Osteoblast (primary cell): ENCODE results near the gene GPR75. TPM values are rescaled to one million over a fixed set of nuclear protein-coding genes. Genes with fewer than 3 reads are reported as not detected.

Source experiments
- DNase-seq: peaks from one replicate; pipeline ENCODE4 v3.0.0; 2011; ENCODE audit warnings: low spot score, mixed read lengths; ENCODE audit not compliant: insufficient read length; ENCODE audit errors: missing footprints
- H2AFZ ChIP-seq: 2 replicates; pipeline ENCODE4 v1.6.0; 2011; ENCODE audit warnings: mild to moderate bottlenecking, low read length
- H3K27ac ChIP-seq: 2 replicates; pipeline ENCODE4 v1.5.1; 2011; ENCODE audit warnings: mild to moderate bottlenecking, low read depth, low read length, moderate library complexity
- H3K27me3 ChIP-seq: 2 replicates; pipeline ENCODE4 v1.6.0; 2012; ENCODE audit warnings: mild to moderate bottlenecking, control low read depth, inconsistent platforms, low read length, moderate library complexity; ENCODE audit not compliant: insufficient read depth
- H3K36me3 ChIP-seq: 2 replicates; pipeline ENCODE4 v1.5.1; 2011; ENCODE audit warnings: mild to moderate bottlenecking, low read length, control low read depth, moderate library complexity; ENCODE audit not compliant: insufficient read depth
- H3K4me1 ChIP-seq: 2 replicates; pipeline ENCODE4 v1.5.1; 2011; ENCODE audit warnings: mild to moderate bottlenecking, low read length, control low read depth, moderate library complexity; ENCODE audit not compliant: insufficient read depth
- H3K4me2 ChIP-seq: 2 replicates; pipeline ENCODE4 v1.6.0; 2011; ENCODE audit warnings: mild to moderate bottlenecking, low read length; ENCODE audit not compliant: insufficient read depth
- H3K4me3 ChIP-seq: fragments of 200-600 bp; sonication (generic); 3 replicates; pipeline ENCODE4 v1.5.1; 2012; ENCODE audit warnings: mild to moderate bottlenecking, low read length, inconsistent platforms; ENCODE audit not compliant: insufficient read depth
- H3K79me2 ChIP-seq: 2 replicates; pipeline ENCODE4 v1.6.0; 2012; ENCODE audit warnings: mild to moderate bottlenecking, low read length, control low read depth, inconsistent platforms; ENCODE audit not compliant: insufficient read depth
- H3K9me3 ChIP-seq: 2 replicates; pipeline ENCODE4 v1.5.1; 2011; ENCODE audit warnings: low read depth, low read length, control low read depth
- H4K20me1 ChIP-seq: 2 replicates; pipeline ENCODE4 v1.6.0; 2012; ENCODE audit warnings: mild to moderate bottlenecking, low read length, control low read depth; ENCODE audit not compliant: insufficient read depth
- CTCF ChIP-seq: IDR thresholded peaks from 2 replicates; pipeline ENCODE4 v1.5.1; 2011; ENCODE audit warnings: mild to moderate bottlenecking, low read depth, low read length, moderate library complexity; ENCODE audit errors: extremely low read depth
- total RNA-seq: library from RNA; depleted of rRNA; stranded (reverse); fragments of >200 nt; gene quantifications from 2 replicates; pipeline ENCODE4 v1.2.3, GENCODE V29; 2012

Gene GPR75
- total RNA-seq, 1 donor = 2.2 TPM

GRCh38 chr2:53881986-53882385 lies 22.2 kb upstream of the GPR75 start:
- peaks cover 5% of the 10 kb centered on the region for H4K20me1 ChIP-seq
- H3K4me3 ChIP-seq = no peak overlapping the region
- DNase-seq = no peak
- H3K9me3 ChIP-seq = no peaks in the 10 kb centered on the region
- no peak overlapping the region for H3K27ac ChIP-seq
- peaks cover 21% of the 10 kb centered on the region for H3K4me1 ChIP-seq
- H3K4me2 ChIP-seq = no peak overlapping the region
- H3K36me3 ChIP-seq = peaks cover 52% of the 10 kb centered on the region
- peaks cover 12% of the 10 kb centered on the region for H3K79me2 ChIP-seq
- no peaks in the 10 kb centered on the region for H3K27me3 ChIP-seq
- no peak overlapping the region for H2AFZ ChIP-seq
- TF ChIP-seq CTCF = no peak

- Histone ChIP-seq H3K9me3 (no peaks in the 10 kb centered on the region), H3K4me3 (no peak overlapping the region), H3K27me3 (no peaks in the 10 kb centered on the region), H3K36me3 (peaks cover 49% of the 10 kb centered on the region), H2AFZ (no peak overlapping the region), H3K27ac (no peak overlapping the region), H3K4me1 (peaks cover 21% of the 10 kb centered on the region), H4K20me1 (peaks cover 5% of the 10 kb centered on the region), H3K79me2 (peaks cover 12% of the 10 kb centered on the region), H3K4me2 (no peak overlapping the region)
- TF ChIP-seq CTCF = no peak
- DNase-seq = no peak
Observed at GRCh38 chr2:53881360-53881759, 21.6 kb upstream of the GPR75 start.

- peaks cover 5% of the 10 kb centered on the region for H4K20me1 ChIP-seq
- peaks cover 21% of the 10 kb centered on the region for H3K4me1 ChIP-seq
- no peaks in the 10 kb centered on the region for H3K27me3 ChIP-seq
- peaks cover 49% of the 10 kb centered on the region for H3K36me3 ChIP-seq
- H3K4me2 ChIP-seq = no peak overlapping the region
- no peak for TF ChIP-seq CTCF
- no peak overlapping the region for H2AFZ ChIP-seq
- no peak overlapping the region for H3K27ac ChIP-seq
- no peak overlapping the region for H3K4me3 ChIP-seq
- DNase-seq = peak; percentile 83
- H3K9me3 ChIP-seq = no peaks in the 10 kb centered on the region
- peaks cover 12% of the 10 kb centered on the region for H3K79me2 ChIP-seq
Observed at GRCh38 chr2:53880756-53881155, 21.0 kb upstream of the GPR75 start.

GRCh38 chr2:53877556-53877955 lies 17.8 kb upstream of the GPR75 start:
- H2AFZ ChIP-seq = no peak overlapping the region
- no peak for TF ChIP-seq CTCF
- no peak overlapping the region for H3K4me2 ChIP-seq
- DNase-seq = peak; percentile 87
- peak overlapping the region; percentile 24 for H3K27ac ChIP-seq
- H3K27me3 ChIP-seq = no peaks in the 10 kb centered on the region
- H4K20me1 ChIP-seq = peaks cover 5% of the 10 kb centered on the region
- H3K4me1 ChIP-seq = peaks cover 21% of the 10 kb centered on the region
- no peak overlapping the region for H3K4me3 ChIP-seq
- no peaks in the 10 kb centered on the region for H3K9me3 ChIP-seq
- peaks cover 57% of the 10 kb centered on the region for H3K36me3 ChIP-seq
- H3K79me2 ChIP-seq = peaks cover 9% of the 10 kb centered on the region
